Transverse colon (tissue), 4 donors: ENCODE results near the gene PLEKHA7.

ENCODE experiments used
- CTCF ChIP-seq, 5 experiments: fragments of 200-600 bp in 3 of 5; fragments of 450-650 bp in 2 of 5; sonication (generic) in 3 of 5; IDR thresholded peaks; 1 replicate in 2 of 5; 2 replicates in 3 of 5; pipeline ENCODE4 v1.5.1; 2016 to 2017; ENCODE audit warnings: antibody characterized with exemption in 5 of 5, inconsistent platforms in 3 of 5, mild to moderate bottlenecking in 2 of 5, moderate library complexity in 1 of 5
- EP300 ChIP-seq: sonication (generic); formaldehyde crosslinking; IDR thresholded peaks from one replicate; pipeline ENCODE4 v1.6.1; 2017; ENCODE audit warnings: antibody characterized with exemption, low read depth
- POLR2A ChIP-seq: fragments of 450-650 bp; IDR thresholded peaks from one replicate; pipeline ENCODE4 v1.6.1; 2016; ENCODE audit warnings: antibody characterized with exemption, mild to moderate bottlenecking, moderate library complexity
- POLR2AphosphoS5 ChIP-seq, 3 donors: sonication (generic); formaldehyde crosslinking; IDR thresholded peaks; one replicate each; pipeline ENCODE4 v1.6.1; 2016; ENCODE audit warnings: antibody characterized with exemption in 3 of 3

- TF ChIP-seq EP300 (no peak), POLR2AphosphoS5 (IDR thresholded peaks at IDR 0.05) (no peak), POLR2A (no peak), CTCF (IDR thresholded peaks at IDR 0.05) (no peak)
Observed at GRCh38 chr11:16827139-16827538, 187.1 kb downstream of the PLEKHA7 start.
